Measurements from ENCODE around the gene KCNK2.

Gene KCNK2

DNA sequence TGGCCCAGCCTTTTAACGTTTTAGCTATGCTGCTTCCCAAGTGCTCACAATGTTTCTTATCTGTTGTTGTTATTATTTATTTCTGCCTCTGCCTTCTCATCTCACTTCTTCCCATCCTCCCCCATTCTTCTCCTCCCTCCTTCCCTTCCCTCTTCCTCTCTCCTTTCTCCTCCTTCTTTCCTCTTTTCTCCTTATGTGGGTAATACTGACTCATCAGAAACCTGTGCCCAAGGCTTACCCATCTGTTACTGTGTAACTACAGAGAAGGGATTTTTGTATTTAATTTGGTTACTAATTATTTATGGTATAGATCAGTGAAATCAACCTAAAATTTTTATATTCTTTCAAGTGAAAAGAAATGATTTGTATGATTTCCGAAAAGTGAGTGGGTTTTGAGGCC lies 120.3 kb downstream of the KCNK2 start:
- H3K9me3 ChIP-seq (ENCODE audit: control insufficient read depth, insufficient read depth, low read length): no peaks in the 10 kb centered on the region
- H3K4me3 ChIP-seq (ENCODE audit: low read depth, low read length): no peak overlapping the region
- no peaks in the 10 kb centered on the region for H3K27me3 ChIP-seq (ENCODE audit: control insufficient read depth, insufficient read depth, low read length)
- H3K36me3 ChIP-seq (ENCODE audit: control insufficient read depth, insufficient read depth, low read length): no peaks in the 10 kb centered on the region
- no peak overlapping the region for H3K27ac ChIP-seq (ENCODE audit: low read depth, low read length)
- no peak overlapping the region for H3K9ac ChIP-seq (ENCODE audit: low read depth, low read length)
- H3K4me1 ChIP-seq (ENCODE audit: control insufficient read depth, insufficient read depth, low read length): peaks cover 24% of the 10 kb centered on the region

GRCh38 chr1:215210167-215210566 lies 127.6 kb downstream of the KCNK2 start:
- Histone ChIP-seq H3K27ac (ENCODE audit: low read depth, low read length) (no peak overlapping the region), H3K4me3 (ENCODE audit: low read depth, low read length) (no peak overlapping the region), H3K36me3 (ENCODE audit: control insufficient read depth, insufficient read depth, low read length) (no peaks in the 10 kb centered on the region), H3K4me1 (ENCODE audit: control insufficient read depth, insufficient read depth, low read length) (peaks cover 5% of the 10 kb centered on the region; the same call in 1 of the 2 replicates), H3K9ac (ENCODE audit: low read depth, low read length) (no peak overlapping the region), H3K9me3 (ENCODE audit: control insufficient read depth, insufficient read depth, low read length) (no peaks in the 10 kb centered on the region), H3K27me3 (ENCODE audit: control insufficient read depth, insufficient read depth, low read length) (no peaks in the 10 kb centered on the region)

DNA sequence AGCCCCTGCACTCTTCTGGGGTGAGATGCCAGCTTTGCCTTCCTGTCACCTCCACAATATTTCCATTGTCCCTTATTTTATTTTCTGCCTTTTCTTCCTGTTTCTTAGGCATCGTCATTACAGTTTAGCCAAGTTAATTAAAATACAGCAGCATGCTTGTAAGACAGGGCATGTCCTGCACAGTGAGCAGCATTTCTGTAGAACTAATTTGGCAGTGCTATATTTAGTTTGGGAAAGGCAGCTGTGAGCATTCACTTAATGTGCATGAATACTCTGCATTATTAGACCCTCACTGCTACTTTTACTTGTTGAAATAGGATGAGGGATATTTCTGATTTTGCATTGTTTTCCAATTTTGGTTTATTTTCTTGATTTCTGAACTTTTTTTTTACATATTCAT lies 133.3 kb downstream of the KCNK2 start:
- H3K36me3 ChIP-seq (ENCODE audit: control insufficient read depth, insufficient read depth, low read length): no peaks in the 10 kb centered on the region
- H3K27ac ChIP-seq (ENCODE audit: low read depth, low read length): no peak overlapping the region
- peaks cover 10% of the 10 kb centered on the region; the same call in 1 of the 2 replicates for H3K4me1 ChIP-seq (ENCODE audit: control insufficient read depth, insufficient read depth, low read length)
- H3K27me3 ChIP-seq (ENCODE audit: control insufficient read depth, insufficient read depth, low read length): no peaks in the 10 kb centered on the region
- H3K9me3 ChIP-seq (ENCODE audit: control insufficient read depth, insufficient read depth, low read length): no peaks in the 10 kb centered on the region
- H3K9ac ChIP-seq (ENCODE audit: low read depth, low read length): no peak overlapping the region
- no peak overlapping the region for H3K4me3 ChIP-seq (ENCODE audit: low read depth, low read length)

DNA sequence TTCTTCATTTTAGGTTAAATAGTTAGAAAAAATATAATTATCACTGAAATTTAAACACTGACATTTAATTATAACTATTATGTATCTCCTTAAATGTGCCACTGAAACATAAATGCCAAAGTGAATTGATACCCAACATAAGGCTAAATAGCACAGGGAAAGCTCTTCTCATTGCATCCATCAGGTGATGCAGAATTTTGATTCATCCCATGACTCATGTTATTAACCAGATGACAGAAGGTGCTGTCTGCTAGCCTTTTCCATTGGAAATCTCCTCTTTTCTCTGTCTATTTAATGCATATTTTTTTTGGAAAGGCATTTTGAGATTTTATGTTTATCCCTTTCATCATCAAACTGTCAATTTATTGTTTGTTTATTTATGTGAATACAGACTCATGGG lies 136.8 kb downstream of the KCNK2 start:
- Histone ChIP-seq H3K27ac (ENCODE audit: low read depth, low read length) (no peak overlapping the region), H3K4me3 (ENCODE audit: low read depth, low read length) (no peak overlapping the region), H3K36me3 (ENCODE audit: control insufficient read depth, insufficient read depth, low read length) (no peaks in the 10 kb centered on the region), H3K4me1 (ENCODE audit: control insufficient read depth, insufficient read depth, low read length) (peaks cover 10% of the 10 kb centered on the region; the same call in 1 of the 2 replicates), H3K9me3 (ENCODE audit: control insufficient read depth, insufficient read depth, low read length) (no peaks in the 10 kb centered on the region), H3K27me3 (ENCODE audit: control insufficient read depth, insufficient read depth, low read length) (no peaks in the 10 kb centered on the region), H3K9ac (ENCODE audit: low read depth, low read length) (no peak overlapping the region)

DNA sequence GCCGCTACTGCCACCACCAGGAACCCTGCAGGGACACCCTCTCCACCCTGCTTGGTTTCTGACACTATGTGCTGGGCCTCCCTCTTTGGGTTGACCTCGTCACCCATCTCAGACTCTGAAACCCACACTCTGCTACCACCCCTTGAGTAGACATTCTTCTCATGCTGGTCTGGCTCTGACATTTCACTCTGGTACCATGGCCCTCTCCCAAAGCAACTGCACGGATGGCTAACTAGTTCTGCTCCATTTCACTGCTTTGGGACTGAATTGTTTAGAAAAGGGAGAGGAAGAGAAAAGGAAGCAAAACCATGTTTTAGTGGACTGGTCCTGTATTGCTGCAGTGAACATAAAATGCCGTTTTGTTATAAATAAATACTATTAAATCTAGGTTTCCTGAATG lies 137.8 kb downstream of the KCNK2 start:
- peaks cover 3% of the 10 kb centered on the region; the same call in 1 of the 2 replicates for H3K4me1 ChIP-seq (ENCODE audit: control insufficient read depth, insufficient read depth, low read length)
- no peak overlapping the region for H3K4me3 ChIP-seq (ENCODE audit: low read depth, low read length)
- H3K9ac ChIP-seq (ENCODE audit: low read depth, low read length): no peak overlapping the region
- H3K27me3 ChIP-seq (ENCODE audit: control insufficient read depth, insufficient read depth, low read length): no peaks in the 10 kb centered on the region
- H3K9me3 ChIP-seq (ENCODE audit: control insufficient read depth, insufficient read depth, low read length): no peaks in the 10 kb centered on the region
- H3K27ac ChIP-seq (ENCODE audit: low read depth, low read length): no peak overlapping the region
- H3K36me3 ChIP-seq (ENCODE audit: control insufficient read depth, insufficient read depth, low read length): no peaks in the 10 kb centered on the region

GRCh38 chr1:215226757-215227156 lies 144.2 kb downstream of the KCNK2 start:
- Histone ChIP-seq H3K9me3 (ENCODE audit: control insufficient read depth, insufficient read depth, low read length) (no peaks in the 10 kb centered on the region), H3K27me3 (ENCODE audit: control insufficient read depth, insufficient read depth, low read length) (no peaks in the 10 kb centered on the region), H3K4me3 (ENCODE audit: low read depth, low read length) (no peak overlapping the region), H3K27ac (ENCODE audit: low read depth, low read length) (no peak overlapping the region), H3K36me3 (ENCODE audit: control insufficient read depth, insufficient read depth, low read length) (no peaks in the 10 kb centered on the region), H3K9ac (ENCODE audit: low read depth, low read length) (no peak overlapping the region), H3K4me1 (ENCODE audit: control insufficient read depth, insufficient read depth, low read length) (no peaks in the 10 kb centered on the region)

DNA sequence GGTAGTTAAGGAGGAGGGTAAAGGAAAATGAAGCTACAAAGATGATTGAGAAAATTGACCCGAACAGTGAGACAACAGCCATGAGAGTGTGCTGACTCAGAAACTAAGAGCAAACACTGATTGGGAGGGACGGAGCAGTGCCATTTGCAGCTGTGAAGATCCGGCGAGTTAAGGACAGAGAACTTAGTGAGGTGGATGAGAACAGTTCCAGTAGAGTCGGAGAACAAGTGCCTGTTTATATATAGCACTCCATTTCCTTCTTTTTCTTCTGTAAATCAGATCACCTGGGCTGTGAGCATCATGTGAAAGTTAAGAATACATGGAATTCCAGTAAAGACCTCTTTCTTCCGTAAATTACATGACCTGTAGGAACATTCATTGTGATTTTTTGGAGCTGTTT lies 145.7 kb downstream of the KCNK2 start:
- no peaks in the 10 kb centered on the region for H3K4me1 ChIP-seq (ENCODE audit: control insufficient read depth, insufficient read depth, low read length)
- no peaks in the 10 kb centered on the region for H3K9me3 ChIP-seq (ENCODE audit: control insufficient read depth, insufficient read depth, low read length)
- H3K27ac ChIP-seq (ENCODE audit: low read depth, low read length): no peak overlapping the region
- H3K36me3 ChIP-seq (ENCODE audit: control insufficient read depth, insufficient read depth, low read length): no peaks in the 10 kb centered on the region
- no peak overlapping the region for H3K9ac ChIP-seq (ENCODE audit: low read depth, low read length)
- no peaks in the 10 kb centered on the region for H3K27me3 ChIP-seq (ENCODE audit: control insufficient read depth, insufficient read depth, low read length)
- H3K4me3 ChIP-seq (ENCODE audit: low read depth, low read length): no peak overlapping the region

DNA sequence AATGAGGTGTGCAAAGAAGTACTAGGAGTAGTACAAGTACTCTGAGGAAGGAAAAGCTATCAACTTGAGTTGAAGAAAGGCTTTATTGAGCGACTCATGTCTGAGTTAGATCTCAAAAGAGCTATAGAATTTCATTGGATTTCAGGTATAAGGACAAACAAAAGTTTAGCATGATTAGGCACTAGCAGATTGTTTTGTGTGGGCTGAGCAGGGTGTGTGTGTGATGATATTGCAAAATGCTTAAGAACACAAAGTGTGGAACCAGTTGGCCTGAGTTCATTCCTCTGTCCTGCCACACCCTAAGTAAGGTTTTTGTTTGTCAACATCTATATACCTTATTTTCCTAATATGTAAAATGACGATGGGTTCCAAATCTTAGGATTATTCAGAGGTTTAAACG lies 158.9 kb downstream of the KCNK2 start:
- Histone ChIP-seq H3K4me1 (ENCODE audit: control insufficient read depth, insufficient read depth, low read length) (no peaks in the 10 kb centered on the region), H3K36me3 (ENCODE audit: control insufficient read depth, insufficient read depth, low read length) (no peaks in the 10 kb centered on the region), H3K27ac (ENCODE audit: low read depth, low read length) (no peak overlapping the region), H3K4me3 (ENCODE audit: low read depth, low read length) (no peak overlapping the region), H3K9me3 (ENCODE audit: control insufficient read depth, insufficient read depth, low read length) (no peaks in the 10 kb centered on the region), H3K9ac (ENCODE audit: low read depth, low read length) (no peak overlapping the region), H3K27me3 (ENCODE audit: control insufficient read depth, insufficient read depth, low read length) (no peaks in the 10 kb centered on the region)

DNA sequence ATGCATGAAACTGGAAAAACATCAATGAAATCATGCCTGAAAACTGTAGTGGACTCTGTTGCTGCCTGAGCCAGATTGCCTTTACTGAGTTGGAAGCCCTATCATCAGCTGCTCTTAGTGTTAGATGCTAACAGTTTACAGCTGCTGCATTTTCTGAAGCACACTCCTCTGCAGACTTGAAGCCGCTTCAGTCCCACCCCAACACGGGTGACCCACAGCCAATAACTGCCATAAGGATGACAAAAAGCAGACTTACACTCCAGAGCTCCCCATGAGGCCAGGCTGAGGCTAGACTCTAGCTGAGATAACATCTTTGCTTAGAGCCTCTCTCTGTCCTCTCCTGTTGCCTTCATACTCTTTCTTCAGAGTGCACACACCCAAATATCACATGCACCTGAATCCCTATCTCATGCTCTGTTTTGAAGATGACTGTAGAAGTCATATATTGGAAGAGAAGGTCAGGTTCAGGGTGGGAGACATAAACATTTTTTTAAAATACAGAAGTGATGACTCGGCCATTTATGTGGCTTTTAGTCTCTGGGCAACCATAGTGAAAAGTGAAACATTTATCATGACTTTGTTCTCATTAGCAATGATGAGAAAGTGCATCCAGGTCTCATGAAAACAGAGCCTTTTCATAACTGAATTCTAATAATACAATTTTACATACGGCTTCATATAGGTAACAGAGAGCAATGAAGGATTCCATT lies 161.0 kb downstream of the KCNK2 start:
- no peak overlapping the region for H3K9ac ChIP-seq (ENCODE audit: low read depth, low read length)
- no peak overlapping the region for H3K4me3 ChIP-seq (ENCODE audit: low read depth, low read length)
- no peak overlapping the region for H3K27ac ChIP-seq (ENCODE audit: low read depth, low read length)
- H3K9me3 ChIP-seq (ENCODE audit: control insufficient read depth, insufficient read depth, low read length): no peaks in the 10 kb centered on the region
- H3K36me3 ChIP-seq (ENCODE audit: control insufficient read depth, insufficient read depth, low read length): no peaks in the 10 kb centered on the region
- no peaks in the 10 kb centered on the region for H3K4me1 ChIP-seq (ENCODE audit: control insufficient read depth, insufficient read depth, low read length)
- H3K27me3 ChIP-seq (ENCODE audit: control insufficient read depth, insufficient read depth, low read length): no peaks in the 10 kb centered on the region

GRCh38 chr1:215250913-215251312 lies 168.4 kb downstream of the KCNK2 start:
- H3K36me3 ChIP-seq (ENCODE audit: control insufficient read depth, insufficient read depth, low read length): no peaks in the 10 kb centered on the region
- no peak overlapping the region for H3K4me3 ChIP-seq (ENCODE audit: low read depth, low read length)
- no peaks in the 10 kb centered on the region for H3K9me3 ChIP-seq (ENCODE audit: control insufficient read depth, insufficient read depth, low read length)
- H3K27me3 ChIP-seq (ENCODE audit: control insufficient read depth, insufficient read depth, low read length): no peaks in the 10 kb centered on the region
- no peaks in the 10 kb centered on the region for H3K4me1 ChIP-seq (ENCODE audit: control insufficient read depth, insufficient read depth, low read length)
- H3K9ac ChIP-seq (ENCODE audit: low read depth, low read length): no peak overlapping the region
- no peak overlapping the region for H3K27ac ChIP-seq (ENCODE audit: low read depth, low read length)

DNA sequence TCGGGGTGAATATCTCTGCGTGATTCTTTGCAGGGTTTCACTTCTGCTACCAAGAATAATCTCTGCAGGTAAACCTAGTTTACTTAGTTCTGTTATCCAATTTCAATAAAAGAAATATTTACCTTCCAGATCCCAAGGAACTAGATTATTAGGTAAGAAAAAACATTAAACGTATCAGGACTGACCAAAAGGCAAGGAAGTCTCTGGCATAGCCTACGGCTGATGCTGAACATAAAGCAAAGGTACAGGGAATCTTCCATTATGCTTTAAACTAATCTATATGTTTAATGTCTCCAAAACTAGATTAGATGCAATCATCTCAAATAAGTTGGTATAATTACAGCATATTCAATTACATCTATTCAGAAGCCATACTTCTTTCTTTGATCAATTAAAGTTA lies 168.9 kb downstream of the KCNK2 start:
- H3K9me3 ChIP-seq (ENCODE audit: control insufficient read depth, insufficient read depth, low read length): no peaks in the 10 kb centered on the region
- no peaks in the 10 kb centered on the region for H3K36me3 ChIP-seq (ENCODE audit: control insufficient read depth, insufficient read depth, low read length)
- H3K27ac ChIP-seq (ENCODE audit: low read depth, low read length): no peak overlapping the region
- H3K9ac ChIP-seq (ENCODE audit: low read depth, low read length): no peak overlapping the region
- H3K4me1 ChIP-seq (ENCODE audit: control insufficient read depth, insufficient read depth, low read length): no peaks in the 10 kb centered on the region
- no peak overlapping the region for H3K4me3 ChIP-seq (ENCODE audit: low read depth, low read length)
- no peaks in the 10 kb centered on the region for H3K27me3 ChIP-seq (ENCODE audit: control insufficient read depth, insufficient read depth, low read length)

Measured in HUES48 (cell line).